HUES6 (cell line): ENCODE results near the gene KIRREL2.
"Not testable (repeated sequence)": the region's sequence is repeated elsewhere in the genome, so short reads cannot be mapped to it uniquely, and the experiment has no call there.

Source experiments
- H3K27ac ChIP-seq: 2 replicates; pipeline ENCODE4 v1.7.0; 2013; ENCODE audit warnings: low read depth, mild to moderate bottlenecking, low read length, inconsistent platforms
- H3K27me3 ChIP-seq: 2 replicates; pipeline ENCODE4 v1.6.1; 2013; ENCODE audit warnings: low read length; ENCODE audit not compliant: control insufficient read depth, insufficient read depth
- H3K36me3 ChIP-seq: 2 replicates; pipeline ENCODE4 v1.6.1; 2013; ENCODE audit warnings: low read length; ENCODE audit not compliant: control insufficient read depth, insufficient read depth
- H3K4me1 ChIP-seq: 2 replicates; pipeline ENCODE4 v1.6.1; 2013; ENCODE audit warnings: low read length; ENCODE audit not compliant: control insufficient read depth, insufficient read depth
- H3K4me3 ChIP-seq: 2 replicates; pipeline ENCODE4 v1.5.1; 2013; ENCODE audit warnings: low read depth, low read length
- H3K9ac ChIP-seq: one replicate; pipeline ENCODE4 v1.6.1; 2013; ENCODE audit warnings: mild to moderate bottlenecking, low read length
- H3K9me3 ChIP-seq: 2 replicates; pipeline ENCODE4 v1.6.1; 2013; ENCODE audit warnings: low read depth, low read length; ENCODE audit not compliant: control insufficient read depth, insufficient read depth

Gene KIRREL2

GRCh38 chr19:35828692-35829301 is 27.9 kb upstream of the KIRREL2 start:
- Histone ChIP-seq H3K9ac (no peak overlapping the region), H3K27ac (no peak overlapping the region), H3K27me3 (peaks cover 51% of the 10 kb centered on the region), H3K36me3 (no peaks in the 10 kb centered on the region), H3K4me1 (peaks cover 3% of the 10 kb centered on the region; the same call in 1 of the 2 replicates), H3K4me3 (no peak overlapping the region), H3K9me3 (no peaks in the 10 kb centered on the region)

DNA sequence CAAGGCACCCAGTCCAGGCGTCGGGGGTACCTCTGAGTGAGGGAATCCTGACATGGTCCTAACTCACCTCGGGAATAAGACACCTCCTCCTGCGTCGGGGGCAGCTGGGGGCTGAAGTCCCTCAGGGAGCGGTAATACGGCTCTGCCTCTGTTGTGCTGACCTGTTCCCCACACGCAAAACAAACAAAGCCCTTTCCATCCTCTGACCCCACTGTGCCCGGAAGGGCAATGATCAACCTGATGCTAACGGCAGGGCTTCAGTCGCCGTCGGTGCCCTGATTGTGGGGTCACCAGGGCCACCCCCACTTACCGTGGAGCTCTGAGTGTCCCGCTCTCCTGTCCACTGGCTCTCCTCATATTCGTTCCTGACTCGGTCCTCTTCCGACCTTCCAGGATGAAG is 25.7 kb upstream of the KIRREL2 start:
- Histone ChIP-seq H3K27me3 (peaks cover 59% of the 10 kb centered on the region), H3K4me3 (no peak overlapping the region), H3K36me3 (no peaks in the 10 kb centered on the region), H3K4me1 (peaks cover 3% of the 10 kb centered on the region; the same call in 1 of the 2 replicates), H3K9me3 (no peaks in the 10 kb centered on the region), H3K27ac (no peak overlapping the region), H3K9ac (no peak overlapping the region)

DNA sequence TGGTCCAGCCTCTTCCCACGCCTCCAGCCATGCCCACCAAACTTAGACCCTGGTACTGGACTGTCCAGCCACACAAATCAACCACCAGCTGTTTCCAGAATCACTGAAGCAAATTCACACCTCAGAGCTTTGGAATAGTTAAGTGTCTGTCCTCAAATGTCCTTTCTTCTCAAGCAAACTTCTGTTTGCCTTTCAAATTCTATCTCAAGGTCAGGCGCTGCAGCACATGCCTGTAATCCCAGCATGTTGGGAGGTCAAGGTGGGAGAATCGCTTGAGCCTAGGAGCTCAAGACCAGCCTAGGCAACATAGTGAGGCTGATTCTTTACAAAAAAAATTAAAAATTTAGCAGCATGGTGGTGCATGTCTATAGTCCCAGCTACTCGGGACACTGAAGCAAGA is 24.7 kb upstream of the KIRREL2 start:
- Histone ChIP-seq H3K4me3 (no peak overlapping the region), H3K9me3 (no peaks in the 10 kb centered on the region), H3K27me3 (peaks cover 58% of the 10 kb centered on the region), H3K36me3 (no peaks in the 10 kb centered on the region), H3K4me1 (peaks cover 3% of the 10 kb centered on the region; the same call in 1 of the 2 replicates), H3K27ac (no peak overlapping the region), H3K9ac (no peak overlapping the region)

- Histone ChIP-seq H3K27ac (no peak overlapping the region), H3K9ac (no peak overlapping the region), H3K9me3 (no peaks in the 10 kb centered on the region), H3K4me3 (no peak overlapping the region), H3K4me1 (peaks cover under 1% of the 10 kb centered on the region; the same call in 1 of the 2 replicates), H3K36me3 (no peaks in the 10 kb centered on the region), H3K27me3 (peaks cover 58% of the 10 kb centered on the region)
Observed at GRCh38 chr19:35833972-35834371, 22.7 kb upstream of the KIRREL2 start.

DNA sequence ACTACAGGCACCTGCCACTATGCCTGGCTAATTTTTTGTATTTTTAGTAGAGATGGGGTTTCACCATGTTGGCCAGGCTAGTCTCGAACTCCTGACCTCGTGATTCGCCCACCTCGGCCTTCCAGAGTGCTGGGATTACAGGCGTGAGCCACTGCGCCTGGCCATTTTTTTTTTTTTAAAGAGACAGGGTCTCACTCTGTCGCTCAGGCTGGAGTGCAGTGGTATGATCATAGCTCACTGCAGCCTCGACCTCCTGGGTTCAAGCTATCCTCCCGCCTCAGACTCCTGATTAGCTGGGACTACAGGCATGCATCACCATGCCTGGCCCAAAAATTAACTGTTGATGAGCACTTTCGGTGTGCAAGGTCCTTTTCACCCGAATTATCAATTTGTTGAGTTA is 20.6 kb upstream of the KIRREL2 start:
- not testable (repeated sequence) for H3K9me3 ChIP-seq, H3K36me3 ChIP-seq, H3K4me3 ChIP-seq, H3K4me1 ChIP-seq, H3K9ac ChIP-seq, H3K27ac ChIP-seq
- H3K27me3 ChIP-seq, result peaks cover 48% of the 10 kb centered on the region

DNA sequence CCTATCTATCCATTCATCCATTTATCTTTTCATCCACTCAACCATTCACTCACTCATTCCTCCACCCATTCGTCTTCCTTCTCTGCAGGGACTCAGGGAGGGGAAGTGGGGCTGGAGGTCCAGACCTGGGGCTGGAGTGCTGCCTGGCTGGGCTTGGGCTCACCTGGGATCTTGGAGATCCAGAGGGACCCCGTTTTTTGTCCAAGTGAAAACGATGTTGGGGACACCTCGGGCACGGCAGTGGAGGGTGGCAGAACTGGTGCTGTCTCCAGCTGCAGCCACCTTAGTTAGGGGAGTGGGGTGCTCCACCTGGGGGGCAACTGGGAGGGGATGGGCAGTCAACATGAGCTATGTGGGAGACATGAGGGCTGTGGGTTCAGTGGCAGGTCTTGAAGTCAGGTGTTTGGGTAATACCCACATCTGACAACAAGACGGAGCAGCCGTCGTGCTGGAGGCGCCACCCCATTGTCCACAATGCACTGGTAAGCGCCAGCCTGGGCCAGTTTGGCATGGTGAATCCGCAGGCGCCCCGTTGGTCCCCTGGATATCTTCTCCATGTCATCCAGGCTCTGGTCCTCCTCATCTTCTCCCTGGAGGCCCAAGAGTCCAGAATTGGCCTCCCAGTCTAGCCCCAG is 14.6 kb upstream of the KIRREL2 start:
- H3K27me3 ChIP-seq, result peaks cover 65% of the 10 kb centered on the region
- H3K27ac ChIP-seq, result no peak overlapping the region
- H3K36me3 ChIP-seq, result no peaks in the 10 kb centered on the region
- peaks cover 10% of the 10 kb centered on the region; the same call in 1 of the 2 replicates for H3K4me1 ChIP-seq
- H3K4me3 ChIP-seq, result no peak overlapping the region
- no peaks in the 10 kb centered on the region for H3K9me3 ChIP-seq
- H3K9ac ChIP-seq, result no peak overlapping the region

GRCh38 chr19:35842666-35843272 is 13.9 kb upstream of the KIRREL2 start:
- Histone ChIP-seq H3K9ac (no peak overlapping the region), H3K27ac (no peak overlapping the region), H3K9me3 (no peaks in the 10 kb centered on the region), H3K4me1 (peaks cover 10% of the 10 kb centered on the region; the same call in 1 of the 2 replicates), H3K27me3 (peaks cover 67% of the 10 kb centered on the region), H3K4me3 (no peak overlapping the region), H3K36me3 (no peaks in the 10 kb centered on the region)

DNA sequence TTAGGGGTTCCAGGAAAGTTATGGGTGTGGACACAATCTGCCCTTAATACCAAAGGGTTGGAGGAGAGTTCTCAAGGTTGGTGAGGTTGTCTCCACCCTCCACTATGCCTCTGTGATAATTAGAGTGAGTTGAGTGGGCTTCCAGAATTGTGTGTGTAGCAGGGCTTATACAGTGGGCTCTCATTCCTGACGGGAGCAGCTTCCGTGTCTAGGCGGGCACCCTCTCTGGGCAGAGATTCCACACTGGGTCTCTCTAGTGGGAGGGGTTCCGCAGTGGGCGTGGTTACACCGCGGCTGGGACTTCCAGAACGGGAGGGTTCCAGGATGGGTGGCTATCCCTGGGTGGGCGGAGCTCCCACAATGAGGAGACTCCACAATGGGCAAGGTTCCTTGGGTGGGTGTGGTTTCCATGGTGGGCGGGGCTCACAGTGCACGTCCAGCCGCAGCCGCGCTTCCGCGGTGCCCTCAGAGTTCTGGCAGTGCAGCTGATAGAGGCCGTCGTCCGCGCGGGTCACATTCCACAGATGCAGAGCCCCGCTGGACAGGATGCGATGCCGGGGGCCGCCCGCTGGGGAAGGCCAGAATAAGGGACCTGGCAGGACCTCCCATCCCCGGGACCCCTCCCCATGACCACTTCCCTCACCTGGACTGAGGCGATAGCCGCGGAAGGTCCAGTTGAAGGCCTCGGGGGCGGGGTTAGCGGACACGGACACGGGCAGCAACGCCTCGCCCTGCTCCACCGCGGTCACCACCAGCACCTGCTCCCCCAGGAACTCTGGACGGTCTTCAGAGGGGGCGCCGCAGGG is 12.8 kb upstream of the KIRREL2 start:
- H3K36me3 ChIP-seq, result no peaks in the 10 kb centered on the region
- no peaks in the 10 kb centered on the region for H3K9me3 ChIP-seq
- no peak overlapping the region for H3K9ac ChIP-seq
- H3K27ac ChIP-seq, result no peak overlapping the region
- peaks cover 78% of the 10 kb centered on the region for H3K27me3 ChIP-seq
- peak overlapping the region; percentile 45 for H3K4me3 ChIP-seq
- H3K4me1 ChIP-seq, result peaks cover 10% of the 10 kb centered on the region; the same call in 1 of the 2 replicates

GRCh38 chr19:35844482-35845214 is 12.1 kb upstream of the KIRREL2 start:
- Histone ChIP-seq H3K36me3 (no peaks in the 10 kb centered on the region), H3K27ac (no peak overlapping the region), H3K9ac (no peak overlapping the region), H3K27me3 (peaks cover 84% of the 10 kb centered on the region), H3K9me3 (no peaks in the 10 kb centered on the region), H3K4me1 (peaks cover 10% of the 10 kb centered on the region; the same call in 1 of the 2 replicates), H3K4me3 (peak overlapping the region; percentile 64)

DNA sequence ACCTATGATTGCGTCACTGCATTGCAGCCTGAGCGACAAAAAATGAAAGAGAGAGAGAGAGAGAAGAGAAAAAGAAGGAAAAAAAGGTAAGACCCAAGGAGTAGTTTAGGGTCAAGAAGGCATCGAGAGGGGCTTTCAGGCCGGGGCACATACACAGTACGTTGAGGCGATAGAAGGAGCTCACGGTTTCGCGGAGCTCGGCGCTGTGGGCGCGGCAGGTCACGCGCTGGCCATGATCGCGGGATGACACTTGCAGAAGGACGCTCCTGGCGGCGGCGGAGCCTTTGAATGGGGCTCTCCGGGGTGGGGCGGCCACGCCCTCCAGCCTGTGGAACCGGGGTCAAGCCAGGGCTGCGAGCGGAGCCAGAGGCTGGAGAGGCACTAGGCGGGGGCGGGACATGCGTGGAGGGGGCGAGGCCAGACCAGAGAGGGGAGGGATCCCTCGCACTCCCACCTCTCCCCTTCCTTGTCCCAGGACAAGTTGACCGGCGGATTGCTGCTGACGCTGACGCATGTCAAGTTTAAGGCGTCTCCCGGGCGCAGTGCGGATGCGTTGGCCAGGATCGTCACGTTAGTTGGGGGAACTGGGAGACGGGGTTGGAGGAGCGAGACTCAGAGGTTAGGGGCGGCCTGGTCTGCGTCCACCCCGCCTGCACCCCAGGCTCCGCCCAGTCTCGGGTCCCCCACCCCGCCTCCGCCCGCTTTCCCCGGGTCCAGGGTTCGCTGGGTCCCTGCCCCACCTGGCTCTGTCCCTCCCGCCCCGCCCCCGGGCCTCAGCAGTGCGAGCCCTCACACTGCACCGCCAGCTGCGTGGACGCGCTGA is 11.3 kb upstream of the KIRREL2 start:
- Histone ChIP-seq H3K4me3 (peak overlapping the region; percentile 64), H3K36me3 (no peaks in the 10 kb centered on the region), H3K9ac (no peak overlapping the region), H3K9me3 (no peaks in the 10 kb centered on the region), H3K27me3 (peaks cover 91% of the 10 kb centered on the region), H3K4me1 (peaks cover 10% of the 10 kb centered on the region; the same call in 1 of the 2 replicates), H3K27ac (no peak overlapping the region)
